ENCODE measurements around the gene PPP1CA.

Gene PPP1CA

DNA sequence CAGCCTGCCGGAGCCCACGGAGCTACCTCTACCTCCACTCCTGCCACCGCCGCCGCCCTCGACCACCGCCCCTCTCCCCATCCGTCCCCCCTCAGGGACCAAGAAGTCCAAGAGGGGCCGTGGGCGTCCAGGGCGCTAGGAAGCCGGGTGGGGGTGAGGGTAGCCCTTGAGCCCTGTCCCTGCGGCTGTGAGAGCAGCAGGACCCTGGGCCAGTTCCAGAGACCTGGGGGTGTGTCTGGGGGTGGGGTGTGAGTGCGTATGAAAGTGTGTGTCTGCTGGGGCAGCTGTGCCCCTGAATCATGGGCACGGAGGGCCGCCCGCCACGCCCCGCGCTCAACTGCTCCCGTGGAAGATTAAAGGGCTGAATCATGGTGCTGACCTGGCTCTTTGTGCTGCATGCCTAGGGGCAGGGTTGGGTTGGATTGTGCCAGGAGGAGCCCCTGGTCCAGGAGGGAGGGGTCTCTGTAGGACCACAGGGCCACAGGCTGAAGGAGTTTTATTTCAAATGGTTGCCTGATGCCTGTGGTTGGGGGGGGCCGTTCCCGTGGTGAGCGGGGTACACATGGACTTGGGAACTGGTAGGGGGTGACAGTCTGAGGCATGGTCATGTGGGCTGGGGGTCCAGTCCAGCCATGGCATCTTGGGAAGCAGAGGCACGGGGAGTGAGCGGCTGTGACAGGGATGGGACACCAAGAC lies 33.5 kb upstream of the PPP1CA start:
- no peak for DNase-seq
- H3K4me3 ChIP-seq (ENCODE audit: low read depth, low read length): no peak overlapping the region

DNA sequence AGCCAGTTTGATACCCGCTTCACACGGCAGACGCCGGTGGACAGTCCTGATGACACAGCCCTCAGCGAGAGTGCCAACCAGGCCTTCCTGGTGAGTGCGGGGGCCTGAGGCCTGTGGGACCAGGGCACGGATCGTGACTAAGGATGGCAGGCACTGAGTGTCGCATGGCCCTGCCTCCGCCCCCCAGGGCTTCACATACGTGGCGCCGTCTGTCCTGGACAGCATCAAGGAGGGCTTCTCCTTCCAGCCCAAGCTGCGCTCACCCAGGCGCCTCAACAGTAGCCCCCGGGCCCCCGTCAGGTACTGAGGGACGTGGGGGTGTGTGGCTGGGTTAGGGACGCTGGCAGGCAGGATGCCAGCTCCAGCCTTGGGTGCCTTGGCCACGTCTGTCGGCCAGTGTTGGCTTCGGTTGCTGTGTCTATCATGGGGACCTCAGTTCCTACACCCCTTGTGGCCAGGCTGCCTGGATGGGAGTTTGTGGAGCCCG lies 32.8 kb upstream of the PPP1CA start:
- no peak for TF ChIP-seq CTCF (IDR thresholded peaks at IDR 0.05; ENCODE audit: low read depth, low read length)
- Histone ChIP-seq H3K4me3 (ENCODE audit: low read depth, low read length) (no peak overlapping the region), H3K27ac (no peak overlapping the region), H3K9me3 (ENCODE audit: severe bottlenecking) (no peaks in the 10 kb centered on the region), H3K27me3 (ENCODE audit: insufficient read depth, low read depth, severe bottlenecking) (no peaks in the 10 kb centered on the region), H3K36me3 (peaks cover 82% of the 10 kb centered on the region)
- DNase-seq: no peak

More for the DNA sequence above, 33.5 kb upstream of the PPP1CA start:
- no peaks in the 10 kb centered on the region for H3K27me3 ChIP-seq (ENCODE audit: insufficient read depth, low read depth, severe bottlenecking)
- no peak overlapping the region for H3K27ac ChIP-seq
- no peaks in the 10 kb centered on the region for H3K9me3 ChIP-seq (ENCODE audit: severe bottlenecking)
- peaks cover 82% of the 10 kb centered on the region for H3K36me3 ChIP-seq
- TF ChIP-seq CTCF (IDR thresholded peaks at IDR 0.05; ENCODE audit: low read depth, low read length): no peak

DNA sequence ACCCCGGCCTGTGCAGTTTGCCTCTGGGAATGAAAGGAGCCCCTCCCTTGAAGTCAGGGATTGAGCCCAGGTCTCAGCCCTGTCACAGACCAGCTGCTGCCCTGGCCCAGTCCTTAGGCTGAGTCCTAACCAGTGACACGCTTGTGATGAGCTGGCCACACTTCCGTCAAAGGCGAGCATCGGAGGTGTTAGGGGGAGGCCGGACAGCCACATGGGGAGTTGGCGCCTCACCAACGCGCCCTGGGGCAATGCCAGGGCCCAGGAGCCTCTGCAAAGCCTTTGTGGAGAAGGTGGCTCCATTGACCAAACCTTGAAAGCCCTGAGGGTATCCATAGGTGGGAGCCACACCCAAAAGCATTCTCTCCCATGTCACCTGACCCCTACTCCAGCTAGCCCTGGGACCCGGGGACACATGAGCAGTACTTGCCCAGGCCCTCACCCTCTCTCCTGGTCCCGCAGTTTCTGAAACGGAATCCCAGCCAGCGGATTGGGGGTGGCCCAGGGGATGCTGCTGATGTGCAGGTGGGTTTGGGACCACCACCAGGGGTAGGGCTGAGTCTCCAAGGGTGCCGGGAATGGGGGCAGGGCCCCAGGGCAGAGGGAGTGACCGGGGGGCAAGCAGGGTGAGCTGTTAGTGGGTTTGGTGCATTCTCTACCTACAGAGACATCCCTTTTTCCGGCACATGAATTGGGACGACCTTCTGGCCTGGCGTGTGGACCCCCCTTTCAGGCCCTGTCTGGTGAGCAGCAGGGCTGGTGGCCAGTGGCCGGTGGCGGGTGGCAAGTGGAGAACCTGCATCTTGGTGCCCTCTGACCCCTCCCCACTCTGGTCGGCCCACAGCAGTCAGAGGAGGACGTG lies 32.1 kb upstream of the PPP1CA start:
- DNase-seq: no peak
- no peak overlapping the region for H3K27ac ChIP-seq
- no peak for TF ChIP-seq CTCF (IDR thresholded peaks at IDR 0.05; ENCODE audit: low read depth, low read length)
- no peaks in the 10 kb centered on the region for H3K9me3 ChIP-seq (ENCODE audit: severe bottlenecking)
- peaks cover 79% of the 10 kb centered on the region for H3K36me3 ChIP-seq
- no peaks in the 10 kb centered on the region for H3K27me3 ChIP-seq (ENCODE audit: insufficient read depth, low read depth, severe bottlenecking)
- no peak overlapping the region for H3K4me3 ChIP-seq (ENCODE audit: low read depth, low read length)

DNA sequence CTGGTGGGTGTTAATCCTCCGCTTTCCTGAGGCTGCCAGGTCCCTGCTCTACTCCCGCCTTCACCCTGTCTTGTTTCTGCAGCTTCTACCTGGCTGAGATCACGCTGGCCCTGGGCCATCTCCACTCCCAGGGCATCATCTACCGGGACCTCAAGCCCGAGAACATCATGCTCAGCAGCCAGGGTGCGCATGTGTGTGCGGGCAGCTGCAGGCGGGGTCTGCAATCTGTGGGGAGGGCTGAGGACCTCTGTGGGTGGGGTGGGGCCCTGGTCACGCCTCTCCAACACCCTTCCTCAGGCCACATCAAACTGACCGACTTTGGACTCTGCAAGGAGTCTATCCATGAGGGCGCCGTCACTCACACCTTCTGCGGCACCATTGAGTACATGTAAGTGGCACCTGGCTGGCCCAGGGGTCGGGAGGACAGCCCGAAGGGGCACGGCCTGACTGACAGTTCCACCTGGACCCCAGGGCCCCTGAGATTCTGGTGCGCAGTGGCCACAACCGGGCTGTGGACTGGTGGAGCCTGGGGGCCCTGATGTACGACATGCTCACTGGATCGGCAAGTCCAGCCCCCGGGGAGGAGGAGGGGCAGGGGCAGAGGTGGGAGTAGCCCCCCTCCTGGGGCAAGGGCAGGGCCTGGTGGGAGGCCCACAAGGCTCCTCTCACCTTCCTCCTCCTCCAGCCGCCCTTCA lies 31.1 kb upstream of the PPP1CA start:
- H3K27ac ChIP-seq: no peak overlapping the region
- H3K4me3 ChIP-seq (ENCODE audit: low read depth, low read length): no peak overlapping the region
- no peaks in the 10 kb centered on the region for H3K9me3 ChIP-seq (ENCODE audit: severe bottlenecking)
- DNase-seq: no peak
- H3K27me3 ChIP-seq (ENCODE audit: insufficient read depth, low read depth, severe bottlenecking): no peaks in the 10 kb centered on the region
- peaks cover 73% of the 10 kb centered on the region for H3K36me3 ChIP-seq
- TF ChIP-seq CTCF (IDR thresholded peaks at IDR 0.05; ENCODE audit: low read depth, low read length): no peak

DNA sequence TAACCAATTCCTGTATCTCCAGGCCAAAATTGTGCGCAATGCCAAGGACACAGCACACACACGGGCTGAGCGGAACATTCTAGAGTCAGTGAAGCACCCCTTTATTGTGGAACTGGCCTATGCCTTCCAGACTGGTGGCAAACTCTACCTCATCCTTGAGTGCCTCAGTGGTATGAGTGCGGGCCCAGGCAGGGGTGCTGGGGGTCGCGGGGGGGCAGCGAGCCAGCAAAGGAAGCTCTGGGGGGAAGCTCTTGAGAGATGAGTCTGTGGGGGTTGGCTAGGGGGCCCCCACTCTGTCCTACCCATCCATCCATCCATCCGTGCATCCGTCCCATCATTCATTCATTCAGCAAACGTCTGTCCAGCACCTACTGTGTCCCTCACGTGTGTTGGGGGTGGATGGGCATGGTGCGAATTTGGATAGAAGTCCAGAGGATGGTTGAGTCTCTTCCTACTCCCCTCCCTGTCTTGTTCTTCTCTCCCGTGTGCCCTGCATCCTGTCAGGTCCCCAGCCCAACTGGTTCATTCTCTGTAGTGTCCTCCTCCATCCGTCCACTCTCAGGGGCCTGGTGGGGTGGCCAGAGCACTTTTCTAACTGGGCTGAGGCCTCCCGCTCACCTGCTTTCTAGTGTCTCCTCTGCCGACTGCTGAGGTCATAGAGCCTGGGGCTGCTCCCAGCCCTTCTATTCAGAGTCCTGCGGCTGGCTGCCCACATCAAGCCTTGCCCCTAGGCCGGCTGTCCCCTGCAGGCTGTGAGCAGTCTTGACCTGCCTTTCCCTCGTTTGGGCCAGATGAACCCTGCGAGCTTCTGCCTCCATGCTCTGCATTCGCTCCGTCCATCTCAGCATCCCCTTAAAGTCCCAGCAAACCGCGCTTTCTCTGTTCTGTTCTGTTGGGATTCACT lies 29.9 kb upstream of the PPP1CA start:
- H3K27ac ChIP-seq: no peak overlapping the region
- H3K9me3 ChIP-seq (ENCODE audit: severe bottlenecking): no peaks in the 10 kb centered on the region
- H3K36me3 ChIP-seq: peaks cover 68% of the 10 kb centered on the region
- no peak for TF ChIP-seq CTCF (IDR thresholded peaks at IDR 0.05; ENCODE audit: low read depth, low read length)
- no peaks in the 10 kb centered on the region for H3K27me3 ChIP-seq (ENCODE audit: insufficient read depth, low read depth, severe bottlenecking)
- DNase-seq: no peak
- H3K4me3 ChIP-seq (ENCODE audit: low read depth, low read length): no peak overlapping the region

Data from WERI-Rb-1 (cell line).